GM12892 (cell line): ENCODE data around the gene TRPM2.

Experiments
- DNase-seq: peaks from one replicate; pipeline ENCODE4 v3.0.0; 2011; ENCODE audit not compliant: insufficient read length
- FAIRE-seq: peaks from 2 replicates; lab custom pipeline; 2011; peaks lifted over from hg19 to GRCh38; lab: Jason Lieb, UNC
- POLR2A ChIP-seq: IDR thresholded peaks from 2 replicates; pipeline ENCODE4 v1.6.1; 2011; ENCODE audit warnings: low read depth, low read length, control low read depth
- POLR2AphosphoS5 ChIP-seq: IDR thresholded peaks from 2 replicates; pipeline ENCODE4 v1.6.1; 2011; ENCODE audit warnings: low read depth, low read length, control low read depth
- TAF1 ChIP-seq: IDR thresholded peaks from 2 replicates; pipeline ENCODE4 v1.6.1; 2011; ENCODE audit warnings: low read depth, mild to moderate bottlenecking, control low read depth, low read length, borderline replicate concordance

Gene TRPM2

DNA sequence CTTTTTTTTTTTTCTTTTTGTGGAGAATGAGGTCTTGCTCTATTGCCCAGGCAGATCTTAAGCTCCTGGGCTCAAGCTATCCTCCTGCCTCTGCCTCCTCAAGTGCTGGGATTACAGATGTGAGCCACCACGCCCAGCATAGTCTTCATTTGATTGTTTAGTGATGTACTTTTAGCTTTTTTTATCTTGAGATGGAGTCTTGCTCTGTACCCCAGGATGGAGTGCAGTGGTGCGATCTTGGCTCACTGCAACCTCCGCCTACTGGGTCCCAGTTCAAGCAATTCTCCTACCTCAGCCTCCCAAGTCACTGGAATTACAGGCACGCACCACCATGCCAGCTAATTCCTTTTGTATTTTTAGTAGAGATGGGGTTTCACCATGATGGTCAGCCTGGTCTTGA, 77.9 kb downstream of the TRPM2 start:
- DNase-seq (no peak), FAIRE-seq (no peak)
- no peak for TF ChIP-seq POLR2A

GRCh38 chr21:44432841-44433790, 79.7 kb downstream of the TRPM2 start:
- no peak for TF ChIP-seq TAF1
- no peak for TF ChIP-seq POLR2AphosphoS5
- TF ChIP-seq POLR2A, result no peak
- DNase-seq (no peak), FAIRE-seq (no peak)

- FAIRE-seq (no peak), DNase-seq (no peak)
- TF ChIP-seq POLR2A (no peak), POLR2AphosphoS5 (no peak), TAF1 (no peak)
Observed at GRCh38 chr21:44433791-44434567, 80.6 kb downstream of the TRPM2 start.

- no peak for FAIRE-seq
- TF ChIP-seq TAF1 (no peak), POLR2A (no peak), POLR2AphosphoS5 (no peak)
- no peak for DNase-seq
Observed at GRCh38 chr21:44434568-44434925, 81.1 kb downstream of the TRPM2 start.

- FAIRE-seq, result no peak
- TF ChIP-seq POLR2A (no peak), TAF1 (no peak), POLR2AphosphoS5 (no peak)
- DNase-seq, result no peak
Observed at GRCh38 chr21:44434936-44435635, 81.7 kb downstream of the TRPM2 start.

- FAIRE-seq (no peak), DNase-seq (no peak)
Observed at GRCh38 chr21:44436111-44436611, 82.7 kb downstream of the TRPM2 start.

DNA sequence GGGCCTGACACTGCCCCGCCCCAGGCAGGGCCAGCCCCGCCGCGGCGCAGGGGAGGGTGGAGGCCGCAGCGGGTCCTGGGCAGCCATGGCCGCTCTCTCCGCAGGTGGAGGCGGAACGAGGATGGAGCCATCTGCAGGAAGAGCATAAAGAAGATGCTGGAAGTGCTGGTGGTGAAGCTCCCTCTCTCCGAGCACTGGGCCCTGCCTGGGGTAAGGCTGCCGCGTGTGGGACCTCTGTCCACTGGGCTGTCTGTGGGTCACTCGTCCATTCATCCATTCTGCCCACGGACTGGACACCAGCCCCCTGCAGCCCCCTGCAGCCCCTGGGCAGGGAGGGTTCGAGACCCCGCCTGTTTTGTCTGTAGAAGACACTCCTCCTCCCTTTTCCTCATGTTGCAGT, 83.5 kb downstream of the TRPM2 start:
- FAIRE-seq, result no peak
- no peak for TF ChIP-seq POLR2A
- DNase-seq, result no peak

More at GRCh38 chr21:44436111-44436611, 82.7 kb downstream of the TRPM2 start:
- TF ChIP-seq POLR2AphosphoS5 (no peak), POLR2A (no peak), TAF1 (no peak)

GRCh38 chr21:44437371-44437695, 83.9 kb downstream of the TRPM2 start:
- TF ChIP-seq POLR2AphosphoS5 (no peak), POLR2A (no peak), TAF1 (no peak)
- DNase-seq (no peak), FAIRE-seq (no peak)

- DNase-seq (no peak), FAIRE-seq (no peak)
Observed at GRCh38 chr21:44437696-44438431, 84.4 kb downstream of the TRPM2 start.

GRCh38 chr21:44438531-44439210, 85.2 kb downstream of the TRPM2 start:
- TF ChIP-seq TAF1 (no peak), POLR2A (no peak), POLR2AphosphoS5 (no peak)
- FAIRE-seq (no peak), DNase-seq (no peak)

More at GRCh38 chr21:44437696-44438431, 84.4 kb downstream of the TRPM2 start:
- TF ChIP-seq POLR2A, result no peak
- TF ChIP-seq TAF1, result no peak
- no peak for TF ChIP-seq POLR2AphosphoS5

DNA sequence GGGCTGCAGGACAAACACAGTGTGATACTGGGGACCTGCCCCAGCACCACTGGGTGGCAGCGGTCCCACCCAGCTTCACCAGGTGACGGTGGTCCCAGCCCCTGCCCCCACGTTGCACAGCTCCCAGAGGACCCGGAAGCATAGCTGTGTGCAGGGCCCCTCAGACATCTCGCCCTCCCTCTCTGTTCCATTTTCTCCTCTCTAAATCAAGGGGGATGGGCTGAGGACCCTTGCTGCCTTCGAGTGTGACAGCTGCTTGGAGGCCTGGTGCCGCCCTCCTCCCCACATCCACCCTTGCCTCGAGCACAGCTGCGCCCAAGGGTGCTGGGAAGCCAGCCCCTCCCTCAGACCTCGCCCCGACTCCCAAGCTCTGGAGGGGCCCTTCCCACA, 85.8 kb downstream of the TRPM2 start:
- TF ChIP-seq POLR2A (no peak), POLR2AphosphoS5 (no peak), TAF1 (no peak)
- no peak for DNase-seq
- no peak for FAIRE-seq
